ENCODE results near the gene SDK1.

SDK1 gene

DNA sequence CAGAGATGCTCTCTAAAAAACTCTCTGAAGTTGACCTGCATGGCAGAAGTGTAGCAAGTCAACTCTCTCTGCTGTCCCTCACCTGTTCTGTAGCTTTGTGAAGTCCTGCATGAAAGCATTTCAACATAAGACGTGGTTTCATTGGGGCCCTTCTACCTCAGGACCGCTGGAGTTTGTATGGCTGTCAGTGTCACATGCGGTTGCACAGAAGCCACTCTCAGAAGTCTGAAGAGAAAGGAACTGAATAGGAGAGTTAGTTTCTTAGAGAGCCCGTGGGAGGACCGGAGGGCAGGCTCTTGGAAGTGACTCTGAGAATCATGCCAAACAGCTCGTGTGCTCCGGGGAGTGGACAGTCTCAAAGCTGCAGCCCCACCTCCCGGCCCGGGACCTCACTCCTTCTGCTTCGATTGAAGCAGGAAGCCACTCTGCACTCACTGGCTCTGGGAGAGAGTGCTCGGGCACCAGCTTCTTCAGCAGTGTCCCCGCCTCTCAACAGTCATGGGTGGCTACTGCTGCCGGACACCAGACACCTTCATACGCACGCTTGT, 486.7 kb downstream of the SDK1 start:
- no peak overlapping the region for H3K4me3 Mint-ChIP-seq
- no peaks in the 10 kb centered on the region for H3K36me3 Mint-ChIP-seq
- no peak overlapping the region for H3K27ac Mint-ChIP-seq
- no peaks in the 10 kb centered on the region for H3K4me1 Mint-ChIP-seq (ENCODE audit: low read depth)
- H3K27me3 Mint-ChIP-seq, result peaks cover 14% of the 10 kb centered on the region
- no peaks in the 10 kb centered on the region for H3K9me3 Mint-ChIP-seq (ENCODE audit: low read depth)

GRCh38 chr7:3790803-3791202, 489.8 kb downstream of the SDK1 start:
- H3K27ac Mint-ChIP-seq, result no peak overlapping the region

DNA sequence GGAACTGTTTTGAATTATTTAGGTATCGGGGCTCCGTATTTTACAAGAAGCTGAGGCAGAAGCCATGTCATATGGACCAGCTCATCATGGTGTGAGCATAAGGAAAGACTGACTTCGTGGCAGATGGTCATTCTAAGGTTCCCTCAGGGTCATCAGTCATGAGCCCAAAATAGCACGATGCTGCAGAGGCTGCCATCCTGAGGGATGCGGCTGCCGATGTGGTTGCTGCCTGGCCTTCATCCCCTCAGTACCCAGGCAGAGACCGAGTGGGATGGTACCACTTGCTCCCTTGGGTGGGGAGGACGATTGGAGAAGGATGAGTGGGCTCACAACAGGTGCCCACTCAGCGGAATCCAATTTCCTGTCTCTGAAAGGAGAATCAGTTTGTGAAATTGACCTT, 490.3 kb downstream of the SDK1 start:
- H3K36me3 Mint-ChIP-seq, result no peaks in the 10 kb centered on the region
- H3K27ac Mint-ChIP-seq, result no peak overlapping the region
- H3K27me3 Mint-ChIP-seq, result peaks cover 7% of the 10 kb centered on the region
- H3K4me1 Mint-ChIP-seq (ENCODE audit: low read depth), result no peaks in the 10 kb centered on the region
- no peak overlapping the region for H3K4me3 Mint-ChIP-seq
- H3K9me3 Mint-ChIP-seq (ENCODE audit: low read depth), result no peaks in the 10 kb centered on the region

More at GRCh38 chr7:3790803-3791202, 489.8 kb downstream of the SDK1 start:
- H3K27me3 Mint-ChIP-seq, result peaks cover 7% of the 10 kb centered on the region
- no peaks in the 10 kb centered on the region for H3K9me3 Mint-ChIP-seq (ENCODE audit: low read depth)
- no peaks in the 10 kb centered on the region for H3K36me3 Mint-ChIP-seq
- no peak overlapping the region for H3K4me3 Mint-ChIP-seq
- H3K4me1 Mint-ChIP-seq (ENCODE audit: low read depth), result no peaks in the 10 kb centered on the region

GRCh38 chr7:3795141-3795540, 494.1 kb downstream of the SDK1 start:
- Mint-ChIP-seq H3K36me3 (no peaks in the 10 kb centered on the region), H3K4me1 (ENCODE audit: low read depth) (no peaks in the 10 kb centered on the region), H3K9me3 (ENCODE audit: low read depth) (no peaks in the 10 kb centered on the region), H3K4me3 (no peak overlapping the region), H3K27ac (no peak overlapping the region), H3K27me3 (peaks cover 2% of the 10 kb centered on the region)

DNA sequence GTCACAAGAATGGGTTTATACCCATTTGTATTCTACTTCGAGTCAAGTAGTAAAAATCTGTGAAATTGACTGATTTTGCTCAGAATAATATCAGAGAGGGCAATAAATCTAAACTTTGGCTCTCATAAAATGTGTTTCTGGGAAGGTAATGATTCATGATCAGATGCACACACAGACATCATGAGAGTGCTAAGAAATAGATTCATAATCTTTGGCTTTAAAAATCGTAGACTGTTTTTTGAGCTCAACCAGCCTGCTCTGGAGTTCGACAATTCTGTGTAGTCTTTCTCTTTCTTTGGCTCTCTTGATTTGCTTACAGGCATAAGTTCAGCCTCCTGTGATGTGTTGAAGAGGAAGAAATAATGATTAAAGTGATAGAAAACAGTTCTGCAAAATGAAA, 494.7 kb downstream of the SDK1 start:
- Mint-ChIP-seq H3K4me3 (no peak overlapping the region), H3K9me3 (ENCODE audit: low read depth) (no peaks in the 10 kb centered on the region), H3K27me3 (peaks cover 2% of the 10 kb centered on the region), H3K27ac (no peak overlapping the region), H3K36me3 (no peaks in the 10 kb centered on the region), H3K4me1 (ENCODE audit: low read depth) (no peaks in the 10 kb centered on the region)

GRCh38 chr7:3805151-3805550, 504.1 kb downstream of the SDK1 start:
- Mint-ChIP-seq H3K36me3 (no peaks in the 10 kb centered on the region), H3K4me1 (ENCODE audit: low read depth) (no peaks in the 10 kb centered on the region), H3K4me3 (no peak overlapping the region), H3K27me3 (no peaks in the 10 kb centered on the region), H3K27ac (no peak overlapping the region), H3K9me3 (ENCODE audit: low read depth) (no peaks in the 10 kb centered on the region)

DNA sequence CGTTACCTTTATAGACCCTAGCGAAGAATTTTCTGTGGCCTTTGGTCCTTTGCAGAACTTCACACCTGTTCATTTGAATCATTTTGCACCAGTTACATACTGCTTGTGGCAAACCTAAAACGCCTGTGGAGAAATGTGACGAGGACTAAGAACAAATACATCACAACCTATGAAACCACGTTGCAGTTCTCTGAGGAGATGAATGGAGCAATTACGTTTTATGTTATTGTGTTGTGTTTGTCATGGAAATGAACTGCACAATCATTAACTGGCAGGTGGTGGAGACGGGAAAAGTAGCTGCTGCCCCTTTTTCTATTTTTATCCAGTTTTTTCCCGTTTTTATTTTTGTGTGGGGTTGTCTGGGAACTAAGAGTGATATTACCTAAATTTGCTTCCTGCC, 505.5 kb downstream of the SDK1 start:
- H3K36me3 Mint-ChIP-seq, result no peaks in the 10 kb centered on the region
- no peaks in the 10 kb centered on the region for H3K4me1 Mint-ChIP-seq (ENCODE audit: low read depth)
- H3K9me3 Mint-ChIP-seq (ENCODE audit: low read depth), result no peaks in the 10 kb centered on the region
- H3K4me3 Mint-ChIP-seq, result no peak overlapping the region
- no peaks in the 10 kb centered on the region for H3K27me3 Mint-ChIP-seq
- no peak overlapping the region for H3K27ac Mint-ChIP-seq

DNA sequence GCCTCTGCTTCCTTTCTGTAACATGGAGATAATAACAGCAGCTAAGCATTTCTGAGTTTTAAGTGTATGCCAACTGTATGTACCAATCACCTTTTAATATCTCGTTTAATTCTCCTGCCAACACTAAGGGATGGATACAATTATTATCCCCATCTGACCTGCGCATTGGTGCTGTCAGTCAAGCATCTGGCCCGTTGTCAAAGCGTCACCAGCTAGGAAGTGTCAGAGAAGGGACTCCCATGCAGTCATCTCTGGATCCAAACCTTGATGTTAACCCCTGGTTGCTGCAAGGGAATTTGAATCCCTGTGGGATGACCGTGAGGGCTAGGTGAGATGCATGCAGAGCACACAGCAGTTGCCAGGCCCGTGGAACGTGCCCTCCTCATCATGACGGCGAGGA, 506.8 kb downstream of the SDK1 start:
- Mint-ChIP-seq H3K9me3 (ENCODE audit: low read depth) (no peaks in the 10 kb centered on the region), H3K27me3 (no peaks in the 10 kb centered on the region), H3K4me3 (no peak overlapping the region), H3K36me3 (no peaks in the 10 kb centered on the region), H3K27ac (no peak overlapping the region), H3K4me1 (ENCODE audit: low read depth) (no peaks in the 10 kb centered on the region)

GRCh38 chr7:3821488-3821887, 520.4 kb downstream of the SDK1 start:
- Mint-ChIP-seq H3K4me1 (ENCODE audit: low read depth) (no peaks in the 10 kb centered on the region), H3K36me3 (no peaks in the 10 kb centered on the region), H3K27ac (no peak overlapping the region), H3K9me3 (ENCODE audit: low read depth) (no peaks in the 10 kb centered on the region), H3K4me3 (no peak overlapping the region), H3K27me3 (peaks cover 1% of the 10 kb centered on the region)

GRCh38 chr7:3825491-3825890, 524.4 kb downstream of the SDK1 start:
- Mint-ChIP-seq H3K4me1 (ENCODE audit: low read depth) (no peaks in the 10 kb centered on the region), H3K27ac (no peak overlapping the region), H3K9me3 (ENCODE audit: low read depth) (no peaks in the 10 kb centered on the region), H3K4me3 (no peak overlapping the region), H3K36me3 (no peaks in the 10 kb centered on the region), H3K27me3 (peaks cover 1% of the 10 kb centered on the region)

- H3K27me3 Mint-ChIP-seq, result peaks cover 5% of the 10 kb centered on the region
- no peaks in the 10 kb centered on the region for H3K36me3 Mint-ChIP-seq
- no peaks in the 10 kb centered on the region for H3K9me3 Mint-ChIP-seq (ENCODE audit: low read depth)
- H3K4me1 Mint-ChIP-seq (ENCODE audit: low read depth), result no peaks in the 10 kb centered on the region
- no peak overlapping the region for H3K27ac Mint-ChIP-seq
- no peak overlapping the region for H3K4me3 Mint-ChIP-seq
These were observed 531.1 kb downstream of the SDK1 start for GRCh38 chr7:3832199-3832598.

DNA sequence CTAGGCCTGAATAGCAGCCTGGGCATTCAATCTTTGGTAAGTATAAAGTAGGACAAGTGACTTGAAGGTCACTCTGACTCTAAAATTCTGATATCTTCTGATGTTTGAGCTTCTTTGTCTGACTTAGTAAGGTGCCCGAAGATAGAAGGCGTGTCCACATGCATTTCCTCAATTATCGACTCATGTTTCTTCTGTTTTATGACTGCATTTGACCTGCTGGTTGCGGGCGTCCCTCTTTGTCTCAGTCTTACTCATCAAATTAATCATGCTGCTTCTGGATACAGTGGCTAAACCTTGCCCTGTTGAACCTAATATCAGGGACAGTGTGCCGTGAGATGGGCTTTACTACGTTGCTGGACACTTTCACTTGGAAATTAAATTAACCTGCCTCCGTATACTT, 534.1 kb downstream of the SDK1 start:
- no peaks in the 10 kb centered on the region for H3K4me1 Mint-ChIP-seq (ENCODE audit: low read depth)
- H3K27ac Mint-ChIP-seq, result no peak overlapping the region
- H3K36me3 Mint-ChIP-seq, result no peaks in the 10 kb centered on the region
- H3K4me3 Mint-ChIP-seq, result no peak overlapping the region
- no peaks in the 10 kb centered on the region for H3K9me3 Mint-ChIP-seq (ENCODE audit: low read depth)
- H3K27me3 Mint-ChIP-seq, result peaks cover 11% of the 10 kb centered on the region

DNA sequence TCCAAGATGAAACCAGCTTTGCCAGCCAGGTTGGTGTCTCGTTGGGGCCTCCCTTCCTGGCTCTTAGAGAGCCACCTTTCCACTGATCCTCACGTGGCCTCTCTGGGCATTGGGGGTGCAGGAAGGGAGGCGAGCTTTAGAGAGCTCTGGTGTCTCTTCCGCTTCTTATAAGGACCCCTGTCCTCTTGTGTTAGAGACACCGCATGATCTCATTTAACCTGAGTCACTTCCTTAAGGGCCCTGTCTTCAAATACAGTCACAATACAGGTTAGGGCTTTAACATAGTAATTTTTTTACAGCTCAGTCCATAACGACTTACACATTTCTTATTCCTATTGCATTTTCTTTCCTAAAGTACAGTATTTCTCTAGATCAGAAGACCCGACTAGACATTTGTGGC, 535.8 kb downstream of the SDK1 start:
- Mint-ChIP-seq H3K27ac (no peak overlapping the region), H3K9me3 (ENCODE audit: low read depth) (no peaks in the 10 kb centered on the region), H3K4me3 (no peak overlapping the region), H3K36me3 (no peaks in the 10 kb centered on the region), H3K4me1 (ENCODE audit: low read depth) (no peaks in the 10 kb centered on the region), H3K27me3 (peaks cover 11% of the 10 kb centered on the region)

- H3K4me3 Mint-ChIP-seq, result no peak overlapping the region
- H3K27me3 Mint-ChIP-seq, result peaks cover 2% of the 10 kb centered on the region
- H3K4me1 Mint-ChIP-seq (ENCODE audit: low read depth), result no peaks in the 10 kb centered on the region
- no peak overlapping the region for H3K27ac Mint-ChIP-seq
- H3K9me3 Mint-ChIP-seq (ENCODE audit: low read depth), result no peaks in the 10 kb centered on the region
- no peaks in the 10 kb centered on the region for H3K36me3 Mint-ChIP-seq
These were observed 543.6 kb downstream of the SDK1 start for GRCh38 chr7:3844540-3845151.

GRCh38 chr7:3846738-3847137, 545.7 kb downstream of the SDK1 start:
- Mint-ChIP-seq H3K36me3 (no peaks in the 10 kb centered on the region), H3K4me3 (no peak overlapping the region), H3K27ac (no peak overlapping the region), H3K27me3 (no peaks in the 10 kb centered on the region), H3K4me1 (ENCODE audit: low read depth) (no peaks in the 10 kb centered on the region), H3K9me3 (ENCODE audit: low read depth) (no peaks in the 10 kb centered on the region)

GRCh38 chr7:3847336-3847735, 546.3 kb downstream of the SDK1 start:
- no peaks in the 10 kb centered on the region for H3K27me3 Mint-ChIP-seq
- H3K4me3 Mint-ChIP-seq, result no peak overlapping the region
- no peaks in the 10 kb centered on the region for H3K4me1 Mint-ChIP-seq (ENCODE audit: low read depth)
- H3K27ac Mint-ChIP-seq, result no peak overlapping the region
- no peaks in the 10 kb centered on the region for H3K36me3 Mint-ChIP-seq
- H3K9me3 Mint-ChIP-seq (ENCODE audit: low read depth), result no peaks in the 10 kb centered on the region

Measured in activated naive CD8-positive, alpha-beta T cell (primary cell).